SU-DHL-6 (cell line): ENCODE results near the gene TMEM248.

ENCODE experiments used
- CTCF ChIP-seq: fragments of 200-600 bp; sonication (generic); IDR thresholded peaks from one replicate; pipeline ENCODE4 v1.5.1; 2017; ENCODE audit warnings: antibody characterized with exemption, mild to moderate bottlenecking, low read length, moderate library complexity; ENCODE audit not compliant: insufficient read depth, poor library complexity, severe bottlenecking
- EZH2phosphoT487 ChIP-seq: fragments of 200-600 bp; sonication (generic), shearing (Covaris generic); conservative IDR thresholded peaks from 2 replicates; pipeline ENCODE4 v1.6.1; 2018; ENCODE audit warnings: mild to moderate bottlenecking, antibody characterized with exemption, low read length, moderate library complexity, mixed read lengths

- TF ChIP-seq CTCF (no peak), EZH2phosphoT487 (no peak)
These were observed 6.4 kb downstream of the TMEM248 start for GRCh38 chr7:66927348-66927948.
